ENCODE data around the gene TTC17.
"Not testable (repeated sequence)": the region's sequence is repeated elsewhere in the genome, so short reads cannot be mapped to it uniquely, and the experiment has no call there.

TTC17 gene

GRCh38 chr11:43382614-43383013, 23.9 kb downstream of the TTC17 start:
- no peak for DNase-seq

GRCh38 chr11:43384393-43384792, 25.7 kb downstream of the TTC17 start:
- DNase-seq: no peak

- no peak for DNase-seq
Observed at GRCh38 chr11:43392713-43393112, 34.0 kb downstream of the TTC17 start.

- no peak for DNase-seq
Observed at GRCh38 chr11:43393765-43394355, 35.1 kb downstream of the TTC17 start.

- no peak for DNase-seq
Observed at GRCh38 chr11:43396617-43397016, 37.9 kb downstream of the TTC17 start.

- no peak for DNase-seq
Observed at GRCh38 chr11:43397251-43397650, 38.5 kb downstream of the TTC17 start.

GRCh38 chr11:43399983-43400630, 41.4 kb downstream of the TTC17 start:
- DNase-seq: no peak

GRCh38 chr11:43401252-43401651, 42.5 kb downstream of the TTC17 start:
- DNase-seq: no peak

GRCh38 chr11:43401811-43402210, 43.1 kb downstream of the TTC17 start:
- DNase-seq: not testable (repeated sequence)

- no peak for DNase-seq
Observed at GRCh38 chr11:43403357-43404231, 44.9 kb downstream of the TTC17 start.

GRCh38 chr11:43404406-43404805, 45.7 kb downstream of the TTC17 start:
- DNase-seq: no peak

- no peak for DNase-seq
Observed at GRCh38 chr11:43404836-43405479, 46.2 kb downstream of the TTC17 start.

GRCh38 chr11:43408277-43408676, 49.6 kb downstream of the TTC17 start:
- no peak for DNase-seq

- DNase-seq: no peak
Observed at GRCh38 chr11:43410394-43410793, 51.7 kb downstream of the TTC17 start.

GRCh38 chr11:43418197-43418596, 59.5 kb downstream of the TTC17 start:
- DNase-seq: no peak

- DNase-seq: no peak
Observed at GRCh38 chr11:43419460-43419859, 60.7 kb downstream of the TTC17 start.

- no peak for DNase-seq
Observed at GRCh38 chr11:43427971-43428370, 69.3 kb downstream of the TTC17 start.

- not testable (repeated sequence) for DNase-seq
Observed at GRCh38 chr11:43430916-43431315, 72.2 kb downstream of the TTC17 start.

GRCh38 chr11:43434893-43435292, 76.2 kb downstream of the TTC17 start:
- DNase-seq: no peak

- DNase-seq: no peak
Observed at GRCh38 chr11:43440486-43440885, 81.8 kb downstream of the TTC17 start.

GRCh38 chr11:43443811-43444210, 85.1 kb downstream of the TTC17 start:
- DNase-seq: no peak

- no peak for DNase-seq
Observed at GRCh38 chr11:43447151-43447550, 88.4 kb downstream of the TTC17 start.

GRCh38 chr11:43458486-43458885, 99.8 kb downstream of the TTC17 start:
- no peak for DNase-seq

All from activated gamma-delta T cell treated with Interleukin-2 at 50 U/mL for 16 hours (primary cell).